Iris pigment epithelial cell (primary cell): ENCODE results near the gene RAP1B.

ENCODE experiments used
- DNase-seq: peaks from one replicate; pipeline ENCODE4 v3.0.0-alpha.2; 2011; ENCODE audit warnings: low read depth

The RAP1B gene

DNA sequence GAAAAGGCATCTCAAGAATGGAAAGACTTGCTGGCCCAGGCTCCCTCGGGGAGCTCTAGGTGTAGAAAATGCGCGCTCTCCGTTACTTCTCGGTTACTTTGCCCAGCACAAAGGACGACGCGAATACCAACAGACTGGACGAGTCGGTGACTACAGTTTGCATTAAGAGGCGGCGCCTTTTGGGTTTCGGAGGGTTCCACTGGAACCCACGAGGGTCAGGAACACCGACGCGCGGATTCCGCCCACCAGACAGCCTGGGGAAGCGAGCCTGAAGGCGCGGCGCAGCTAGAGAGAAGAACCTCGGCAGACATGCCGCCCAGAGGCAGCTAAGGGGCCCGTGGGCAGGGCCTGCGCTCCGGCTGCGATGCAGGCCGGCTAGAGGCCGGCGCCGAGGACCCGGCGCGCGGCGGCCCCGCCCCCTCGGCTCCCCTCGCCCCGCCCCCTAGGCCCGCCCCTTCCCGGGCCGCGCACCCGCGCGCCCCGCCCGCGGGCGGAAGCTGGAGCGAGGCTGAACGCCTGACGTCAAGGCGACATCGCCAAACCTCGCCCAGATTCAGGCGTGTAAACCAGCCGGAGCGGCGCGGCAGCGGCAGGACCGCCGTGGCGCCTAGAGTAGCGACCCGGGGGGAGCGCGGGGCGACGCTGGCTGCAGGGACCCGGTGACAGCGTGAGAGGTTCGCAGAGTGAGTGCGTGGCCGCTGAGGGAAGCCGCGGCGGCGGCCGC is at the start of gene RAP1B:
Gene RAP1B (plus strand): TSS at position 530 of the 724 bp plus-strand sequence. CDS start 37,826 bp downstream, outside the sequence.
- peak; percentile 87 for DNase-seq

- DNase-seq: no peak
These were observed 48.9 kb upstream of the RAP1B start for GRCh38 chr12:68561830-68562229.

DNA sequence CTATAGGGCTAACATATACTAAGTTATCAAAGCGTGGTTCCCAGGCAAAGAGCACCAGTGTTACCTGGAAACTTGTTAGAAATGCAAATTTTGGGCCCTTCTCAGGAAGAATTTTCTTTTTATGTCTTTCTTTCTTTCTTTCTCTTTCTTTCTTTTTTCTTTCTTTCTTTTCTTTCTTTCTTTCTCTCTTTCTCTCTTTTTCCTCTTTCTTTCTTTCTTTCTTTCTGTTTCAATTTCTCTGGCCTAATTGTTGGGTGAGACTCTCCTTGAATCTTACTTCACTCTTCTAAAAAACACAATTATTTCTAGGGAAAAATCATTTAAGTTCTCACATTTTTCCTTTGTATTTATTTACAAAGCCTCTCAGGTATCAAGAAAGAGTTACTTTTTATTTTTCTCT is 46.5 kb upstream of the RAP1B start:
- DNase-seq: no peak

DNA sequence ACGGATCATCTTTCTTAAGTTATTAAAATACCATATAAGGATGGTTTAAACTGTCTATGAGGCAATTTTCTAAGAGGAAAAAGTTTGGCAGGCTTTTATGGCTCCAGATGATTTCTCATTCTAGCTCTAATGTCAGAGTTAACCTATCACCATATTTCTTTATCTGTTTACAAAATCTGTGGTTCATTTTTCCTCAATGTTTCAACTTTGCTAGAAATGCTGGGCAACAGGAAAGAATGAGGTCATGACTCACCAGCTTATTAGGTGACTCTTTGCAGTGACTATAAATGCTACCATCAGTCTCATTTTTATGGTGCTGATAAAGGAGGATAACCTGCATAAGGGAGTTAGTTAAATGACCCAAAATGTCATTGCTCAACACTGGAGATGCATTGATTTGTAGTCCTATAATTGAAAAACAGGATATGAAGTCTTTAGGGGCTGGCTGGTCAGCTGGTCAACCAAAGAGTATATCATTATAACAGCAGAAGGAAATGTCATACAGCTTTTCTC is 45.3 kb upstream of the RAP1B start:
- peak; percentile 93 for DNase-seq

- DNase-seq: no peak
These were observed 41.7 kb upstream of the RAP1B start for GRCh38 chr12:68568922-68569569.

DNA sequence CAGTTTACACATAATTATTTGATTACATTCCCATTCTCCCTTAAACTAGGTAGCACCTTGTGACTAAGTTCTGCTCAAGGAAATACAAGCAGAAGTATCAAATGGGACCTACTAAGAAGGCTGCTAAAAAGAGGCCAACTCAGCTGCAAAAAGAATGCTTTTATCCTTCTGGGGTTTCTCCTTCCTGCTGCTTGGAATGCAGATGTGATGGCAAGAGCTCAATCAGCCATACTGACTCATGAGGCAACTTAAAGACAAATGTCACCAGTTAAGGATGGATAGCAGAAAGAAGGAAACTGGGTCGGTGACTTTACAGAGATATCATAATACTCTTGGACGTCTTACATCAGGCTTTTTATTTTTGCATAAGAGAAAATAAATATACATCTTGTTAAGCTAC is 38.0 kb upstream of the RAP1B start:
- DNase-seq: no peak

DNA sequence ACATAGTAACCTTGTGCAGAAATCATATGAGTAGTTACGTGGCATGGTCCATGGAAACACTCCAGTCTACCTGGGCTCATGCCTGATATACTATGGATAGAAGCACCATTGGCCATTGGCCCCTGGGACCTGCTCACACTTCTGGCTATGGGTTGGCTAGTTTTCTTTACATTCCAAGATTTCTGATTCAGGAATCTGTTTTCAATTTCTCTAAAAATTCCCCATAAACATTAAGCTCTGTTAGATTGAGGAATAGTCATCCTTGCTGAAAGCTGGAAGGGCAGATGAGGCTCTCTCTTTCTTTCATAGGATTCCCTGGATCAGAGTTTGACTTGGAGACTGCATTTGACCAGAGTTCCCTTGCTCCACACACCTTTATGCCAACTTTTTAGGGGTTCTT is 37.3 kb upstream of the RAP1B start:
- DNase-seq: no peak

DNA sequence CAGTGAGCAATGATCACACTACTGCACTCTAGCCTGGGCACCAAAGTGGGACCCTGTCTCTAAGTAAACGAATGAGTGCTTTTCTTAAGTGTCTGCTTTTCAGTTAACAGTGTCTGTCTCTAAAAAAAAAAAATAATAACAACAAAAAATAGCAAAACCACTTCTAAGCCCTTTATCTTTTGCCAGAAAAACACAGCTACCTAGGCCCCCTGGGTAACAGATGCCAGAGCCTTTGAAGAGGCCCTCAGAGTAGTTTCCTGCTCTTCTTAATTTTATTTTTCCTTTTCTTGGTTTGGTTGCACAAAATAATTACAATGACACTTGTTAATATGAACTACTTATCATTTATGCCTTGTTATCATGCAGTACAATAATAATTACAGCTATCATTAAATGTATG is 32.8 kb upstream of the RAP1B start:
- no peak for DNase-seq

- no peak for DNase-seq
These were observed 31.9 kb upstream of the RAP1B start for GRCh38 chr12:68578765-68579164.

DNA sequence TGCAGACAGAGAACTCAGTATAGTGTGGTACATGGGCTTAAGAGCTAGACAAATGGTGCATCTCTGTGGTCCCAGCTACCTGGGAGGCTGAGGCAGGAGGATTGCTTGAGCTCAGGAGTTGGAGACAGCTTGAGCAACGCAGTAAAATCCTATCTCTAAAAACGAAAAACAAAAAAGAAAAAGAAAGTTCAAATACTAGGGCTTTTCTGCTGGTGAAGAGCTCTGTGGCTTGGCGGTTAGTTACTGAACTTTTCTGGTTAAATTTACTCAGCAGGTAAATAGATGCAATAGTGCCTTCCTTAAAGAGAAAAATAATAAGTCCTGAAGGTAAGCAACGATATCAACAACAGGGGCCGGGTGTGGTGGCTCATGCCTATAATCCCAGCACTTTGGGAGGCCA is 31.4 kb upstream of the RAP1B start:
- no peak for DNase-seq

- DNase-seq: no peak
These were observed 29.8 kb upstream of the RAP1B start for GRCh38 chr12:68580911-68581310.

DNA sequence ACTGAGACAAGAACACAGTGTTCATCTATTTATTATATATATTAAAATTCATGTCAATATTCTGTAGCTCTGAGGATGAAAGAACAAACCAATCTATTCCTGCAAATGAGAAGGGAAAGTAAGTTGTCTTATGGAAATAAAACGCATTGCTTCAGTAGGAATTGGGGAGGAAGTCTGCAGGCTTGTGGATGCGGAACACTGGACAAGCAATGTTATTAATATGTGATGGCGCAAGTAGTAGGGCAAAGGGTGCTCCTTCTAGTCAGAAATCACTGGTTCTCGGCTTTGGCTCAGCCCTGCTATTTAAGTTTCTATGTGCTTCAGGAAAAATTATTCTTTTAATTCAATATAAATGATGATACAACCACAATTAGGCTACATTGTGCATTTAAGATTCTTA is 28.8 kb upstream of the RAP1B start:
- DNase-seq: no peak

DNA sequence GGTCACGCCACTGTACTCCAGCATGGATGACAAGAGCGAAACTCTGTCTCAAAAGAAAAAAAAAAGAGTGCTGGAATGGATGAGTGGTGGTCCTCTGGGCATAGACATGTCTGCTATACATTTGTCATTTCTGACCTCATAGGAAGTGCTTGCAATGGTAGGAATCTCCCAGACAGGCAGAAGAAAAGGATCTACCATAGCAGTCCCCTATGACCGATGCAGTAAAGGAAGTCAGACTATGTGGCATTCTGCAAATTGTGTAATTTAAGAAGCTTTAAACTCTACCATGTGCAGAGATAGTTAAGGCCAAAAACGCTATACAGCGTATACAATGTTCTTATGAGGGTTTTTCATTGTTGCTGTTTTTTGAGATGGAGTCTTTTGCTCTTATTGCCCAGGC is 24.7 kb upstream of the RAP1B start:
- no peak for DNase-seq

- no peak for DNase-seq
These were observed 23.2 kb upstream of the RAP1B start for GRCh38 chr12:68587448-68587873.

GRCh38 chr12:68589194-68589593 is 21.5 kb upstream of the RAP1B start:
- no peak for DNase-seq

DNA sequence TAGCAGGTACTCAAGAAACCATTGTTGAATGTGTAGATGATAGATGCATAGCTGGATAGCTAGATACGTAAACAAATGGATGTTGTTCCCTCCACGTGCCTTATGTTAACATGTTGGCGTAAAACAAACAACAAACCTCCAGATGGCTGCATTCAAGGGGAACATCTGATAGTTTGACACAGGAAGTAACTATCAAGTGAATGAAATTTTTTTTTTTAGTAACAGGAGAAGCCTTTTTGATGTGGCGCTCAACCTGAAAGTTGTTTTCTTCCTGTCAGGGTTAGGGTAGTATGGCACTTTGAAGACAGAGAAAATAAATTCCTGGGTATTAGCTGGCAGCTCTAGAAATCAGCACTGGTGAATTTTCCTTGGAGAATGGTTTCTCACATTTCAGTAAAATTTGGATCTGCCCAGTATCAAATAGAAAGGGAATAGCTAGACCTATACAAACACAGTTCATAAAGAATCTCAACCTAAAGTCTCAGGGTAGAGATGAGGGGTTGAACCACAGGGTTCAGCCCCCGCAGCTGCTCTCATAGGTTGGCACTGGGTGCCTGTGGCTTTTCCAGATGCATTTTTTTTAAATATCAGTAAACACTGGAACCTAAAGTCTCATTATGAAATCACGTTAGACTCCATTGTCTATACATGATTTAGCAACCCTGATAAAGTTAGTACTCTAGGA is 18.8 kb upstream of the RAP1B start:
- DNase-seq: no peak

GRCh38 chr12:68595241-68595640 is 15.5 kb upstream of the RAP1B start:
- no peak for DNase-seq

GRCh38 chr12:68601767-68602166 is 8.9 kb upstream of the RAP1B start:
- DNase-seq: no peak

DNA sequence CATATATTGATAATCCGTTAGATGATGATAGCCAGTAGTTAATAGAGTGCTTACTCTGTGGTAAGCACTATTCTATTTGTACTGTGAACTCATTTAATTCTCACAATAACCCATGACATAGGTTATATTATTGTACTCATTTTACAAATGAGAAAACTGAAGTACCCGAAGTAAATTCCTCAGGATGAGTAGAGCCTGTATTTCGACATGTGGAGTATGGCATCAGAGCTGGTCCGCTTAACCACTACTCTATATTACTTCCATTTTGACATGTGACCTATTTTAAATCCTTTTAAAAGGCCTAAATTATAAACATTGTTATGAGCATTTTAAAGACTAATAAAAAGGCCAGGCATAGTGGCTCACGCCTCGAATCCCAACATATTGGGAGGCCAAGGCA is 8.0 kb upstream of the RAP1B start:
- DNase-seq: no peak

DNA sequence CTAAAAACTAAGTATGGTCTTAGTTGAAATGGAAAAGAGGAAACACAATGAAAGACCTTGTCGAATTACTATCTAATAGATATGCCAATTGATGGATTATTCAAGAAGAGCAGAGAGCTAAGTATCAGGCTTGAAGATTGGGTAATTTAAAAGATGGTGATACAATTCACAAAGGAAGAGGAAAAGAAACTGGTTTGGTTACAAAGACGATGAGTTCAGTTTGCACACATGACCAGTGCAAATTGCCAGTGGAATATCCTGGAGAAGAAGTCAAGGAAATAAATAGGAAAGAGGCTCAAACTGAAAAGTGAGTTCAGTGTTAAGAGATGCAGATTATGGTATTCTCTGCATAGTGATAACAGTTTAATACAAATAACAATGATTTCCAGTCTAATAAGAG is 2.5 kb upstream of the RAP1B start:
- no peak for DNase-seq

- DNase-seq: peak; percentile 36
These were observed 715 bp upstream of the RAP1B start for GRCh38 chr12:68609998-68610369.

- peak; percentile 61 for DNase-seq
These were observed 551 bp downstream of the RAP1B start for GRCh38 chr12:68611094-68611805.

DNA sequence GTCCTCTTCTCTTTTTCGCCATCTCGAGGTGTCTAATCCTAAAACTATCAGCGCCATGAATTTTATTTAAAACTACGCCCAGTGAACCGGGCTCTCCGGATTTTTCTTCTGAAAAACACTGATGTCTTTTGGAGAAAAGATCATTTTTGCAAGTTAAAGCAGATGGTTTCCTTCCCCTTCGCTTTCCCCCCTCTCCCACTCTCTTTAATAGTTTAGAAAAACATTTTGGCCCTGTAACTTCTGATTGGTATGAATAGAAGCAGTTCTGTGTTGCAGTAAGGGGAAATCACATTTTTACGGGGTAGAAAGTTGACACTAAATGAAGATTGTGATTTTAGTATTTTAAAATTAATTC is 1.1 kb downstream of the RAP1B start:
- DNase-seq: no peak
